Cardiac muscle cell (in vitro differentiated cells and primary cell): ENCODE measurements around the gene GAS2. TPM values are rescaled to one million over a fixed set of nuclear protein-coding genes. Genes with fewer than 3 reads are reported as not detected.

ENCODE experiments used
- DNase-seq, 2 donors: peaks; one replicate each; pipeline versions ENCODE4 v3.0.0 to v3.0.0-alpha.2; 2010 to 2017; ENCODE audit warnings: low read depth in 1 of 2, low spot score in 1 of 2
- H3K27ac ChIP-seq: fragments of 200-600 bp; sonication (generic); 2 replicates; pipeline ENCODE4 v1.5.1; 2016
- H3K27me3 ChIP-seq: fragments of 200-600 bp; sonication (generic); 2 replicates; pipeline ENCODE4 v1.6.0; 2016; ENCODE audit warnings: control low read depth
- H3K36me3 ChIP-seq: fragments of 200-600 bp; sonication (generic); 2 replicates; pipeline ENCODE4 v1.5.1; 2016; ENCODE audit warnings: control low read depth
- H3K4me1 ChIP-seq: fragments of 200-600 bp; sonication (generic); 2 replicates; pipeline ENCODE4 v1.8.1; 2017; ENCODE audit warnings: low read depth, mild to moderate bottlenecking, mixed run types
- H3K4me3 ChIP-seq: fragments of 200-600 bp; sonication (generic); 2 replicates; pipeline ENCODE4 v1.5.1; 2016; ENCODE audit warnings: mild to moderate bottlenecking
- H3K9me3 ChIP-seq: fragments of 200-600 bp; sonication (generic); 2 replicates; pipeline ENCODE4 v1.5.1; 2017; ENCODE audit warnings: low read depth, mild to moderate bottlenecking, control low read depth
- CTCF ChIP-seq: IDR thresholded peaks from 2 replicates; pipeline ENCODE4 v1.5.1; 2012; ENCODE audit warnings: low read depth, mild to moderate bottlenecking, low read length
- polyA plus RNA-seq: library from polyadenylated mRNA; unstranded; fragments of >200 nt; fragmentation: Nextera tagmentation; extraction: Ambion mirVana; gene quantifications from 2 replicates; pipeline ENCODE4 v1.2.1, GENCODE V29; 2016
- total RNA-seq: library from RNA; depleted of rRNA; stranded (reverse); fragments of >200 nt; gene quantifications from 2 replicates; pipeline ENCODE4 v1.2.3, GENCODE V29; 2016

GAS2 gene
- total and polyA plus RNA-seq, 2 experiments from 2014 or later: 6.2 to 9.6 TPM

DNA sequence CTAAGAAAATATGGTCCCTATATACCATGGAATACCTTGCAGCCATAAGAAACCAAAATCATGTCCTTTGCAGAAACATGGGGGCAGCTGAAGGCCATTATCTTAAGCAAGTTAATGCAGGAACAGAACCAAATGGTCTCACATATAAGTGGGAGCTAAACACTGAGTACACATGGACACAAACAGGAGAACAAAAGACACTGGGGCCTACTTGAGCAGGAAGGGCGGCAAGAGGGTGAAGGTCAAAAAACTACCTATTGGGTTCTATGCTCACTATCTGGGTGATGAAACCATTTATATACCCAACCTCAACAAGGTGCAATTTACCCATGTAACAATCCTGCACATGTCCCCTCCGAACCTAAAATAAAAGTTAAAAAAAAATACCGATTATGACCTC is 22.5 kb downstream of the GAS2 start:
- no peak for DNase-seq
- no peak overlapping the region for H3K4me3 ChIP-seq
- TF ChIP-seq CTCF: no peak
- H3K36me3 ChIP-seq: no peaks in the 10 kb centered on the region
- no peaks in the 10 kb centered on the region for H3K9me3 ChIP-seq
- peaks cover 5% of the 10 kb centered on the region for H3K4me1 ChIP-seq
- no peaks in the 10 kb centered on the region for H3K27me3 ChIP-seq
- no peak overlapping the region for H3K27ac ChIP-seq

GRCh38 chr11:22690257-22690656 is 23.8 kb downstream of the GAS2 start:
- Histone ChIP-seq H3K36me3 (no peaks in the 10 kb centered on the region), H3K9me3 (no peaks in the 10 kb centered on the region), H3K4me1 (peaks cover 5% of the 10 kb centered on the region), H3K27ac (no peak overlapping the region), H3K27me3 (no peaks in the 10 kb centered on the region), H3K4me3 (no peak overlapping the region)
- TF ChIP-seq CTCF: no peak
- DNase-seq: no peak

DNA sequence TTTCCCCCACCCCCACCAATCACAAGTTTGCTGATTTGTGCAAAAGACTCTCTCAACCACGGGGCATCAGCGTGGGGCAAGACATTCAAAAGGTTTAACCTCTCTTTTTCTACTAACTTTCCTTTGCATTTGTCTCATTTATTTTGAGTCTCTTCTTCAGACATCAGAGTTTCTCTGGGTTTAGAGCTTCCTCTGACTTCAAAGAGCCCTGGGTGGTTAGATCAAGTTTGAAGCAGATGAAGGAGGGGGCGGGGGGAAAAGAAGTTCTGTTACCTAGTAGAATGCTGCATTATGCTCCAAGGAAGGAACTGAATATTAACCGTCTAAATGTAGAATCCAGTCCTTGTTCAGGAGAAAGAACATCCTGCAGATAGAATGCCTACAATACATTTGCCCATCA is 24.5 kb downstream of the GAS2 start:
- no peak for TF ChIP-seq CTCF
- no peak for DNase-seq
- Histone ChIP-seq H3K36me3 (no peaks in the 10 kb centered on the region), H3K4me1 (peaks cover 5% of the 10 kb centered on the region), H3K4me3 (no peak overlapping the region), H3K27me3 (no peaks in the 10 kb centered on the region), H3K9me3 (no peaks in the 10 kb centered on the region), H3K27ac (no peak overlapping the region)

DNA sequence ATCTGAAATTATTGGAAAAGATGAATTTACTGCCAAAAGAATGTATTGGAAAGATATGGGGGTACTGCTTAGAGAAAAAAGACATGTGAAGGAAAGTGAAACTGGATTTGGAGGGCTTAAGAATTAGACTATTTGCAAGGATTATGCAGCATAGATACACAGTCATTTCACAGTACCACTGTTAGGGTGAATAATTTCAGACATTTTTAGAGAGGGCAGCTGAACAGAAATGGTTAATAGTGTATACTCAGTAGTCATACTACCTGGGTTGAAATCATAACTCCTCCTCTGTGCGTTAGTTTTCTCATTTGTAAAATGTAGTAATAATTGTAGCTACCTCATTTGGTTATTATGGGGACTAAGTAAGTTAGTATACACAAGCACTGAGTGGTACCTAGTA is 33.0 kb downstream of the GAS2 start:
- H3K4me3 ChIP-seq: no peak overlapping the region
- peaks cover 4% of the 10 kb centered on the region for H3K27me3 ChIP-seq
- no peak for TF ChIP-seq CTCF
- no peaks in the 10 kb centered on the region for H3K36me3 ChIP-seq
- no peak overlapping the region for H3K27ac ChIP-seq
- H3K4me1 ChIP-seq: peaks cover 14% of the 10 kb centered on the region
- DNase-seq: no peak
- H3K9me3 ChIP-seq: no peaks in the 10 kb centered on the region

GRCh38 chr11:22702031-22702430 is 35.6 kb downstream of the GAS2 start:
- H3K27ac ChIP-seq: no peak overlapping the region
- no peaks in the 10 kb centered on the region for H3K36me3 ChIP-seq
- H3K4me3 ChIP-seq: no peak overlapping the region
- H3K27me3 ChIP-seq: peaks cover 4% of the 10 kb centered on the region
- DNase-seq: no peak
- no peaks in the 10 kb centered on the region for H3K9me3 ChIP-seq
- H3K4me1 ChIP-seq: peaks cover 14% of the 10 kb centered on the region
- no peak for TF ChIP-seq CTCF

DNA sequence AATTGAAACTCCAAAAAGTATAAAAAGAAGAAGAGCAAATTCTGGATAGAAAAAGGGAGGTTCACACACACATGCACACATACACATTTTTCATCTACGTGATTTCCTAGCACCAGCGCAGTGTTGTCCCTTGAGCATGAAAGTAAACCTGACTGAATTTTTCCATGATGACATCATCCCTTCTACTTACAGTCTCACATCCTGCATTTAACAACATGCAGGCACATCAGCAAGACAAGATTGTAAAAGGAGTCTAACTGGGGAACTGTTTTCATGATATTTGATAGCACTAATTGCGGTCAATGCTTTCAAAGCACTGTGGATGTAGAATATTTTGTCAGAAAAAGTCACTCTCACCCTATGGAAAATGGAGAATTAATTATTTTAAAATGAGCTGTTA is 36.6 kb downstream of the GAS2 start:
- DNase-seq: peak; percentile 52 to 78
- Histone ChIP-seq H3K27me3 (peaks cover 4% of the 10 kb centered on the region), H3K27ac (no peak overlapping the region), H3K4me3 (no peak overlapping the region), H3K4me1 (peaks cover 14% of the 10 kb centered on the region), H3K36me3 (no peaks in the 10 kb centered on the region), H3K9me3 (no peaks in the 10 kb centered on the region)
- no peak for TF ChIP-seq CTCF
